HG03520 (cell line): ENCODE results near the gene CIAO2A.
A peak's percentile ranks its signal among the peaks of the same experiment; 100 is the strongest.
"Not testable (repeated sequence)": the region's sequence is repeated elsewhere in the genome, so short reads cannot be mapped to it uniquely, and the experiment has no call there.

Experiments used
- ATAC-seq: cut with Tn5 transposase; IDR thresholded peaks from one replicate; pipeline ENCODE4 v1.9.1; 2021; ENCODE audit warnings: mild to moderate bottlenecking, moderate library complexity; ENCODE audit not compliant: unreplicated experiment

The CIAO2A gene

DNA sequence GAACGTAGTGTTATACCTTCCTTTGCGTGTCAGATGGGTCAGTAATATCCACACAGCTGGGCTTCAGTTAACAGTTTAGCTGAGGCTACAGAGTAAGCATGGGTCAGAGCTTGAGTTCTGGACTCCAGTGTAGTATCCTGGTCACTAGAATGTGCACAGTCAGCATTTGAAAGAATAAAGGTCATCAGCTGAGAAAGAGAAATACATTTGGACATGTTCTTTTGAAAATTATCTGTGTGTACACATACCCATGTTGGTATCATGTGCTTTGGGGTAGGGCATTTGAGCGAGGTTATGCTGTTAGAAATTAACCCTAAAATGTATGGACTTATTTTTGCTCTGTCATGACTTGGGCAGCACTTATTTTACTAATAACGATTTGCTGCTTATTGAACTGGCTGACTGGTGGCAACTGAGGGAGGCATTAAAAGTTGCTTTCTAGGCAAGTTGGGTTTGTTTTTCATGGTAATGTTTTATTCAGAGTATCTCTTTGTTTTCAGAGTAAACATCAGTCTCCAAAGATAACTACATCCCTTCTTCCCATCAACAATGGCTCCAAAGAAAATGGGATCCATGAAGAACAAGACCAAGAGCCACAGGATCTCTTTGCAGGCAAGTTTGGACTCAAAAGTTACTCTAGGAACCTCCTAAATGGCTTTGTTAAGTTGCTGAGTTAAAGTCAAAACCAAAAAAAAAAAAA is 18.6 kb upstream of the CIAO2A start:
- no peak for ATAC-seq

DNA sequence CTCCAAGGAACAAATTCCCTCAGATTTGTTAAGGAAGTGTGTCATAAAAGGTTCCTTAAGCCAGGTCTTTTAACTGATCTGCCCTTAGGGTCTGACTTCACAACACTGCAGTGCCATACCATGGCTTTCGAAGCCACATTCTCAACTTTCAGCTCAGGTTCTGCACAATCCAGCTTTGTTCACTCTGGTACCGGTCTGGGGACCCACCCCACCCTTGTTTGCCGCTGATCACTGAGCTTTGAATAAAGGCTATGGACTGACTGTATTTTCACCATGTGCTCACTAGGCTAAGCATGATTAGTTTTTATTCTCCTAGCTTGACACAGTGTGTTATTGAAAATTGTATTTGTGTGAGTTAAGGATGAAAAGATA is 18.0 kb upstream of the CIAO2A start:
- no peak for ATAC-seq

DNA sequence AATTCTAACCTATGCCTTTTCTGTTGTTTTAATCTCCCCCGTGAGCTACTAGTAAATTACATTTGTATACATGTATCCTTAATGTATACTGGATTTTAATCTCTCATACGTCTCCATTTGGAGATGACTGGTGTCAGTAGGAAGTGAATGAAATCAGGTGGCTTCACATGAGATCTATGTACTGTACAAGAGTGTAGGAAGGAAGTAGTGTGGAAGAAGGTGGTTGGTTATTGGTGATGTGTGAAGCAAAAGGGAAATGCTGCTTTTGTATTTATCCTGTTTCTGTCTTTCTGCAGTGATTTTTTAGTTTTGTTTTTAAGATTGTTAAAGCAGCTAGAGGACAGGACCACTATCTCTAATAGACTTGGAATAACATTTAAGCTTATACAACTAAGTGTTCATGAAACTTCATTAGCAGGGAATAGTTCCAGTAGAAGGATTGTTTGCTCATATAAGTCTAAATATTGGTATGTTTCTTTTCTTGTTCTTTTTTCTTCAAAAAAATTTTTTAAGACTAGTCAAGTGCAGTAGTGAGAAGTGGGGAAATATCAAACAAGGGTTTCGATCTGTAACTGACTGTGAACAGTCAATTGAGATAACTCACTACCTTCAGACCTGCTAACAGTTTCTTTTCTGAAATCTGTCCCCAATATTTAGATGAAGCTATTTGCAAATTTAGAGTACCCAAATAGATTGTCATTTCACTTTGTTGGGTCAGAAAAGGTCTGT is 17.5 kb upstream of the CIAO2A start:
- ATAC-seq, result no peak

DNA sequence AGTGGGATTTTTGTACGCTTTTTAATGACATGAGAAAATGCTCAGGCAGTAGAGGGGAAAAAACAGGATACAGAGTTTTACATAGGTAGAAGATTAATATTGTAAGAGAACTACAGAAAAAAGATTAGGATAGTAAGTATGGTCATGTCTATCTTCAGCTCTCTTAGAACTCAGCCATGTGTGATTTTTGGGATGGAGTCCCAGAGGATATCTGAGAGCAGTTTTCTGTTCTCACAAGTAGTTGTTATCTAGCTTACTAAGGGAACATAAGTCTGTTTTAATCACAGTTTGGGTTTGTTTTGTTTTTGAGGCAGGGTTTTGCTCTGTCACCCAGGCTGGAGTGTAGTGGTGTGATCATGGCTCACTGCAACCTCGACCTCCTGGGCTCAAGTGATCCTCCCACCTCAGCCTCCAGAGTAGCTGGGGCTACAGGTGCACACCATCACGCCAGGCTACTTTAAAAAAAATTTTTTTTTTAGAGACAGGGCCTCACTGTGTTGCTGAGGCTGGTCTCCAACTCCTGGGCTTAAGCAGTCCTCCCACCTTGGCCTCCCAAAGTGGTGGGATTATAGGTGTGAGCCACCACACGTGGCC is 16.6 kb upstream of the CIAO2A start:
- ATAC-seq, result not testable (repeated sequence)

DNA sequence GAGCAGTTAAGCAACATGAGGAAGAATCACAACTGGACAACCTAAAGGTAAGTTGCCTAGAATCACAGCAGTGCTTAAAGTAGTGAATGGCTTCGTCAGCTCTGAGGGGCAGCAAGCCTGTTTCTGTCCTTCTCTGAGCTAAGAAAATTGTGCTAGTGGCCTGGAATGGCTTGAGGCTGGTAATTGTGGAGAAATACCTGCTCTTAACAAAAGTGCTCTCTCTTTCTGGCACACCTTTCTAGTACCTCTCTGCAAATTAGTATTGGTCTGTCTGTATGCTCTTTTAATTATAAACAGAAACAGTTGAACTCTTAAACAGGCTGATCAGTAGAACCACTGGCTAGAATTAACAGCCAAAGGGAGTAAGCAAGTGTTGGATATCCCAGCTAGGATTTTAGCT is 13.7 kb upstream of the CIAO2A start:
- ATAC-seq, result no peak

DNA sequence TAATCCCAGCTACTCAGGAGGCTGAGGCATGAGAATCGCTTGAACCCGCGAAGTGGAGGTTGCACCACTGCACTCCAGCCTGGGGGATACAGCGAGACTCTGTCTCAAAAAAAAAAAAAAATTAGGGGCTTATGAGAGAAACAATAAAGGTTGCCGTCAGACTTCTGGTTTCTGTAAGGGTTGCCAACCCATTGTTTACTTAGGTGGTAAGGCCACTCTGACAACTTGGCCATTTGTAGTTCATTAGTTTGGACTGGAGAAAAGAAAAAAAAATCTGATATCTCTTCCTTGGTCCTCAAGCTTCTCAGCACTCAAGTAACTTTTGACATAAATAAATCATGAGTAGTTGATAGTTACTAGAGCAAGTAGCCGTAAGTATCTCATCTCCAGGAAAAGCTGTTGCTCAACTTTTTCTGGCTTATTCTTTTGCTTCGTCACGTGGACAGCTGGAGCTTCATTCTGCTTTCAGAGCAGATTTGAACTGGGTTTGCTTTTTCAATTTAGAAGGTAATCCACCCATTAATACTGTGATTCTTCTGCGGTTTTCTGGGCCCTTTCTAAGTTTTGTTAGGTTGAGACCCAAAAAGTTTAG is 11.6 kb upstream of the CIAO2A start:
- ATAC-seq, result no peak

DNA sequence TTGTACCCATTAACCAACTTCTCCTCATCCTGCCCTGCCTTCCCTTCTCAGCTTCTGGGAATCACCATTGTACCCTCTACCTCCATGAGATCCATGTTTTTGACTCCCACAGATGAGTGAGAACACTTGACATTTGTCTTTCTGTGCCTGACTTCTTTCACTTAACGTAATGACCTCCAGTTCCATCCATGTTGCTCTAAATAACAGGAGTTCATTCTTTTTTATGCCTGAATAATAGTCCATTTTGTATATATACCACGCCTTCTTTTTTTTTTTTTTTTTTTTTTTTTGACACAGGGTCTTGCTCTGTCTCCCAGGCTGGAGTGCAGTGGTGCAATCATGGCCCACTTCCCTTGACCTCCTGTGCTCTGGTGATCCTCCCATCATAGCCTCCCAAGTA is 8.9 kb upstream of the CIAO2A start:
- no peak for ATAC-seq

DNA sequence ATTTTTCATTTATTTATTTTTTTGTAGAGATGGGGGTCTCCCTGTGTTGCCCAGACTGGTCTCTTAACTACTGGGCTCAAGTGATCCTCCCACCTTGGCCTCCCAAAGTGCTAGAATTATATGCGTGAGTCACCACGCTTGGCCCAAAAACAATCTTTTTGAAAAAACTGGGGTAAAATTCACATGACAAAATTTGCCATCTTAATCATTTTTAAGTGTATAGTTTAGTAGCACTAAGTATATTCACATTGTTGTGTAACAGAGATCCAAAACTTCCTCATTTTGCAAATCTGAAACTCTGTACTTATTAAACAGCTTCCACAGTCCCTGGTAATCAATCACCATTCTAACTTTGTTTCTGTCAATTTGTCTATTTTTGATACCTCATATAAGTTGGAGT is 7.3 kb upstream of the CIAO2A start:
- no peak for ATAC-seq

DNA sequence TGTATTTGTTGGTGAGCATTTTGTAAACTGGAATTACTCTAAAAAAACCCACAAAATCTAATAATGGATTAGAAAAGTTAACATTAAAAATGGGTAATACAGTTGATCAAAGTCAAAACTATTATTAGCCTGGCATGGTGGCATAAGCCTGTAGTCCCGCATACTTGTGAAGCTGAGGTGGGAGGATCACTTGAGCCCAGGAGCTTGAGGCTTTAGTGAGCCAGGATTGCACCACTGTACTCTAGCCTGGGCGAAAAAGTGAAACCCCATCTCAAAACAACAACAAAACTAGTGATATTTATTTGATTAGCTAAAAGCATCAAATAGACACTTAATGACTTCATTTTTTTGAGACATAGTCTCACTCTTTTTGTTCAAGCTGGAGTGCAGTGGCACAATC is 5.7 kb upstream of the CIAO2A start:
- ATAC-seq, result no peak

DNA sequence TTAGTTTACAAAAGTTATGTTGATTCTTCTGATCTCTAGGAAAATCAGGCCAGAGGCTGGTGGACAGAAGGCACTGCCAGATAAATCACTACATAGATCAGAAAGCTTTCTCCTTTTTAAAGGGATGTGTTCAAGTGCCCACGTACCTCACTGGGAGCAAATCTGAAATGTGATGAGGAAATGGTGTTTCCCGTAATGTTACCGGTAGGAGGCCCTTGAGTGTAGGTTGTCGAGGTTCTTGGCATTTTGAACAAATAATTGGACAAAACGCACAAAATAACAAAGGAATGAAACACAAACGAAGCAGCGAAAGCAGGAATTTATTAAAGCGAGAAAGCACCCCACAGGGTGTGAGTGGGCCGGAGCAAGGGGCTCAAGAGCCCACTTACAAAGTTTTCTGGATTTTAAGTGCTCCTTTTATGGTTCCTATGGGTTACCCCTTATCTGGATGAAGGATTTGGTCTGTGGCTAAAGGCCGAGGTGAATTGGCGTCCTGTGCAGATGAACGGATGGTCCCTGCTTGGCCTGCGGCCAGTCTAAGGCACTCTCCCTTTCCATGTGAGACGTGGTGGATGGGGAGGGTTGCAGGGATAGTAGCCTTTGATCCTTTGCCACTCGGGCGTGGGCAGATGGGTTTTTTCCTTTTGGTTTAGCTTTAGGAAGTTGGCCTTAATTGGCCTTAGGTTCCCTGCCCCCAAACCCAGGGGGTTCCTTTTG is 3.2 kb upstream of the CIAO2A start:
- ATAC-seq, result no peak

DNA sequence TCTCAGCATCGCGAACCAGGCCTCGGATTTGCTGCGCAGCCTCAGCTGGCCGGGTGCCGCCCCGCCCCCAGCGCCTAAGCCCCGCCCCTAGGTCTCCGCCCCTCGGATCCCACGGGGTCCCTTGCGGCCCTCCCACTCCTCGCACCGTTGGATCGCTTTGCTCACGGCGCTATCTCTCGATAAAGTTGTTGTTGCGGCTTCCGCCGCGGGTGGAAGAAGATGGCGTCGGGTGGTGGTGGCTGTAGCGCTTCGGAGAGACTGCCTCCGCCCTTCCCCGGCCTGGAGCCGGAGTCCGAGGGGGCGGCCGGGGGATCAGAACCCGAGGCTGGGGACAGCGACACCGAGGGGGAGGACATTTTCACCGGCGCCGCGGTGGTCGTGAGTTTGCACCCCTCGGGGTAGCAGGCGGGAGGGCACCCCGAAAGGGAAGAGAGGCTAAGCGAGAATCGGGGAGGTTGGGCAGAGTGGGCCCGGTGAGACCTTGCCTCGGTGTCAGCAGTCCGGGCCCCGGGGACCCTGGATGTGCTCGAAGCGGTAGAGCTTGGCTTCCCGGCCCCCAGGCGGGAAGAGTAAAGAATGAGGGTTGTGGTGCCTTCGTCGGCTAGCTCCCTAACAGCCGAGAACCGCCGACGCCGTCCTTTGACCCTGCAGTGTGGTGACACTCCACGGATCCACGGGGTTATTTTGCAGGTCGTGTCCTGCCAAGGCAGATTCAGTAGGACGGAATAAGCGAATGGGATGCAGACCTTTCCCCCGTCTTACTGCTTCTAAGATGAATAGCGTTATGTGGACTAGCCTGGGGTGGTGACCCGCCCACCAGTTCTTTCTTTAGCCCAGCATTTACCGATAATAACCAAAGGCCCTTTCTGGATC is 2.4 kb upstream of the CIAO2A start, which contains the start of gene SNX1:
Gene SNX1 (plus strand): TSS at position 188 of the 873 bp plus-strand sequence. CDS start 32 bp downstream, at position 220.
- ATAC-seq, result no peak

DNA sequence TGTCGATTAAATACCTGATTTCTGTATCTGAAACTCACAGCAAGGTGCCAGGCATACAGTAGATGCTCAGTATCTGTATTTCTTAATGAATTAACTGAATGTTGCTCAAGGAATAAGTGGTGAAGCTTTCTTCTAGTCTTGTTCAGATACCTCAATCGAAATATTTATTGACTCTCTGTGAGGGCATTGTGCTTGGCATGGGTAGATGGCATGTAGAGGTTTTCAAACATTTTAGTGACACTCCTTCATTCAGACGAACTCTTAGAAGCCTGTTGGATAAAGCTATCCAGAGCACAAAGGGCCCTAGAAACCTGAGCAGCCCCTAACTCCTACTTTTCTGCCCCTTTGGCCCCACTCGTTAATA is 1.8 kb upstream of the CIAO2A start:
- ATAC-seq, result no peak

DNA sequence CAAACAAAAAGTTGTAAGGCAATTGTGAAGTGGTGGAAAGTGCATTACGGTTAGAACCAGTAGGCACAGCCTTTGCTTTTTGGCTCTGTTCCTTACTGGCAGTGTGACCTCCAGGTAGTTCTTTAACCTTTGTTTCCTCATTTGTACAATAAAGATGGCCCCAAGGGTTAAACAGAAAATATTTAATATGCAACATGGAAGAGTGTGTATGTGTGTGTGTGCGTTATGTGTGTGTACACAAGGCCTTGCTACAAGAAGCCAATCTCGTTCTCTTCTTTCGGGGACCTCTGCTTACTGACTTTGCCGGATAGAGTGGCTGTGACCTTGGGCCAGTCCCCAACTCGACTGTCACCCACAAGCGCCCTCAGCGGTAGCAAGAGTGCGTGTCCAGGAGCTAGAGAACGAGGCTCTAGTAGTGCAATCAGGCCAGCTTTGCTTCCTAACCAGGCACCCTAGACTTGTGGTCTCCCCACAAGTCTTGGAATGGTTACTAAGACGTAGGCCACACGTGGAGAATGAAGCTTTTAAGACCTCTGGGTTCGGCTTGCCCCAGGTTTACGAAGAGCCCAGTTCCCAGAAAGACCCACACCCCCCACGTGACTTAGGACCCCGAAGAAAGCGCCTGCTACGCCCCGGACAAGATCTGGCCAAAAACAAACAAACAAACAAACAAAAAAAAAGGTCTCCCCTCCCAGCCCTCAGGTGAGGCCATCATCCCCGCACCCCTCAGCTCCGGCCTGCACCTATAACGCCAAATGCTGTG is 593 bp downstream of the CIAO2A start:
- ATAC-seq, result peak; percentile 22

DNA sequence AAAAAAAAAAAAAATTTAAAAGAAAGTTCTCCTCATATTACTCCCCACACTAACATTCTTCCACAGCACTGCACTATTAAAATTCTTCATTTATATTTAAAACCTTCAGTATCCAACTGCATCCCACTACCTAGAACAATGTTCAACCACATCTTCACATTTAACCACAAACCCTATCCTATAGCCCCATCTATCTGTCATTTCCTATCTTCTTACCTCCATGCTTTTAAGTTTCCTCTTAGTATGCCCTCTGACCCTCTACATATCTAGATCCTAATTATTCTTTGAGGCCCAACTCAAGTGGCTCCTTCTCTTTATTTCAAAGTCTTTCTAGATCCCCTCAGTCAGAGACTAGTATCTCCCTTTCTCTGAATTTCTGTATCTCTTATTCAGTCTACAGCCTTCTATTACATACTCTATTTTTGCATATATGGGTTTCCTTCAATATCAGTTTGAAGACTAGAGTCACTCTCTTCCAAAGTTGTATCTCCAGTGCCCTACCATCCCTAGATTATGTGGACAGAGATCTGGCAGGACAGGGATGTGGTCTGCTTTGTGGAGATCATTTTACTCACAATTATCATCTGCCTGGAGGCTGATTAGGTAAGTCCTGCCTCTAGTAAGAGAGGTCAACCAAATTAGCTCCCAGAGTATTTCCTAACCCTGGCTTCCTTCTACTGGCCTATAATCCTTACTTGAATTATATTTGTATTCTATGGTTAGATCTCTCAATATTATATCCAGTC is 1.4 kb downstream of the CIAO2A start:
- no peak for ATAC-seq

DNA sequence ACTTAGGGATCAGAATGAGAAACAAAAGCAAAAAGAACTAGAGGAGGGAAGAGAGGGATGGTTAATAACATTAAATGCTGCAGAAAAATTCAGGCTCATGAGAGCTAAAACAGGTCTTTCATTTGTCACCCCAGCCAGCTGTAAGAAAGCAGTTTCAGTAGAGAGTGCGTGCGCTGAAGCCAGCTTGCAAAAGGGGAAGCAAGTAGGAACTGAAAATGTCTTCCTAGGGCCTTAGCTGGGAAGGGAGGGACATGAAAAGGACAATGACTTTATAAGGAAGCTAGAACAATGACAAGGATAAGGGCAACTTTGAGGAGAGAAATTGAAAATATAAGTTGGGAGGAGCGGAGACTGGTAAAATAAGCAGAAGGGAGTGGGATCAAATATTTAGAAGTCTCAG is 3.1 kb downstream of the CIAO2A start:
- ATAC-seq, result no peak

DNA sequence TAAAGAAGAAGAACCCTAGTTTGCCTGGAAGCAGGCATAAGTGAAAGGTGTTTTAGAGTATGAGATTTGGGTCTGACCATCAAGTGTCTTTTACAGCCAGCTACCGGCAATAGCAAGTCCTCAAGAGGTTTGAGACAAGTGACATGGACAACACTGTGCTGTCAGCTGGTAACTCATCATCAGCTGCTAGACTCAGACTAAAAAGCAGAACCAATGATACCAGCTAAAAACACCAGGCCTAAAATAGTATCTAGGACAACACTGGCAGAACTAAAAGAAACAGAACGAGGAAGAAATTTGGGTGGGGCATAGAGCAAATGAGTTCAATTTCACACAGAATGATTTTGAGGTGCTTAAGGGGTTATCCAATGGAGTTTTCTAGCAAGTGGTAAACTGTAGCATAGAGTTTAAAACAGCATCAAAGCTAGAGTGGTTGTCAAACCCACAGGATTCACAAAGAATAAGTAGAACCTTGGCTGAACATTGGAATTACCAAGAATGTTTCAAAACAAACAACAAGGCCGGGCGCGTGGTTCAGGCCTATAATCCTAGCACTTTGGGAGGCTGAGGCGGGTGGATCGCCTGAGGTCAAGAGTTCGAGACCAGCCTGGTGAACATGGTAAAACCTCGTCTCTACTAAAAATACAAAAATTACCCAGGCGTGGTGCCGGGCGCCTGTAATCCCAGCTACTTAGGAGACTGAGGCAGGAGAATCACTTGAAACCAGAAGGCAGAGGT is 3.9 kb downstream of the CIAO2A start:
- no peak for ATAC-seq

DNA sequence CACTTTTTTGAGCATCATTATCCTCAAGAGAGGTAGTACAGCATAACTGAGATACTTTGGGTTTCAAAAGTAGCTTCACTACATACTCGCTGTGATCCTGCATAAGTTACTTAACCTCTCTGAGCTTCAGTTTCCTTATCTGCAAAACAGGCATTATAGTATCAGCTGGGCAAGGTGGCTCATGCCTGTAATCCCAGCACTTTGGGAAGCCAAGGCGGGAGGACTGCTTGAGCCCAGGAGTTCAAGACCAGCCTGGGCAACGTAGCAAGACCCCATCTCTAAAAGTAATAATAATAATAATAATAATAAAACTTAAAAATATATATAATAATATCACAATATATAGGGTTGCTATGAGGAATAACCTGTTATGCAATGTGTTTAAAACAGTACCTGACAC is 10.9 kb downstream of the CIAO2A start:
- no peak for ATAC-seq

DNA sequence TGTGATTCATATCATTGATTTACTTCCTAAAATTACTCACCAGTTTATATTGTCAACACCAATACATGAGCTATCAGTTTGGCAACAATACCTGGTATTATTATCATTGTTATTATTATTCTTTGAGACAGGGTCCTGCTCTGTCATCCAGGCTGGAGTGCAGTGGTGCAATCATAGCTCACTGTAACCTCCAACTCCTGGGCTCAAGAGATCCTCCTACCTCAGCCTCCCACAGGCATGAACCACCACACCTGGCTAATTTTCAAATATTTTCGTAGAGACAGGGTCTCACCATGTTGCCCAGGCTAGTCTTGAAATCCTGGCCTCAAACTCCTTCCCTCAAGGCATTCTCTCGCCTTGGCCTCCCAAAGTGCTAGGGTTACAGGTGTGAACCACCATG is 20.1 kb downstream of the CIAO2A start:
- not testable (repeated sequence) for ATAC-seq
